Uterus (tissue), 2 donors: ENCODE data around the gene MACROH2A1.

Experiments used
- POLR2A ChIP-seq, 2 donors: fragments of 450-650 bp; IDR thresholded peaks; one replicate each; pipeline ENCODE4 v1.6.1; 2016; ENCODE audit warnings: antibody characterized with exemption in 2 of 2, mild to moderate bottlenecking in 1 of 2, moderate library complexity in 1 of 2
- TF ChIP-seq, protein P1 (sequence below), 4 experiments: fragments of 200-600 bp in 2 of 4; fragments of 450-650 bp in 2 of 4; sonication (generic) in 2 of 4; IDR thresholded peaks; one replicate each; pipeline ENCODE4 v1.5.1; 2016 to 2019; ENCODE audit warnings: antibody characterized with exemption in 4 of 4, mild to moderate bottlenecking in 2 of 4, moderate library complexity in 1 of 4

DNA sequence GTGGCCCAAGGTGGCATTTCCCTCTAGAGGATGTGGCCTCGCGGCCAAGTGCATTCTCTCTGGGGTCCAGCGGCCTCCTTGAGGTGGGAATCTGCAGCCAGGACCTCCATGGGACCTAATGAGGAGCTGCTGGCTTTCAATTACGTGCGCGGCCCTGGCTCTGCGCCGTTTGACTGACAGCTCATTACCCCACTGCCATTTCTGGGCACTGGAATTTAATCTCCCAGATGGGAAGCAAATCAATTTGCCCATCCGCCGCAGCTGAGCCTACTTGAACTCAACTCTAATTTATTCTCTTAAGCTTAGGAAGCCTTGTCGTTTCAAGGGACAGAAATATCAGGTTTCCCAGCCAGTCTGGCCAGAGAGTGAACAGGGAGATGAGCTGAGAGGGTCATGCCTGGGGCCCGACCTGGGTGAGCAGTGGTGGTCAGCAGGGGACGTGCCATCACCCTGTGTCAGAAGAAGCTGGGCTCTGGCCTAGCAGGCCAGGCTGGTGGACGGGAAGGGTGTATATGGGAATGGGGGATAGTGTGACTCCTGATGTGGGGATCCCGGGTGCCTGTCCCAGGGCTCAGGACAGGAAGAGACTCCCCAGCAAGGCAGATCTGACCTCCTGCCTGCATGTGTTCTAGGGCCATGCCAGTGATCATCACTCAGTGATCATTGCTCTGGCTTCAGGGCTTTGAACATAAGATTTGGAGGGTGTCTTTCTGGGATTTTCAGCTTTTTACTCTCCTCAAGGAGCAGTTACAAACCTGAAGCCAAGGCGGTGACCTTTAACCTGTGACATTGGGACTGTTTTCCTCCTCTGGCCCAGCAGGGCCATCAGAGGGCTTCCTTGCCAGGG lies 69.7 kb downstream of the MACROH2A1 start:
- TF ChIP-seq, protein P1, sequence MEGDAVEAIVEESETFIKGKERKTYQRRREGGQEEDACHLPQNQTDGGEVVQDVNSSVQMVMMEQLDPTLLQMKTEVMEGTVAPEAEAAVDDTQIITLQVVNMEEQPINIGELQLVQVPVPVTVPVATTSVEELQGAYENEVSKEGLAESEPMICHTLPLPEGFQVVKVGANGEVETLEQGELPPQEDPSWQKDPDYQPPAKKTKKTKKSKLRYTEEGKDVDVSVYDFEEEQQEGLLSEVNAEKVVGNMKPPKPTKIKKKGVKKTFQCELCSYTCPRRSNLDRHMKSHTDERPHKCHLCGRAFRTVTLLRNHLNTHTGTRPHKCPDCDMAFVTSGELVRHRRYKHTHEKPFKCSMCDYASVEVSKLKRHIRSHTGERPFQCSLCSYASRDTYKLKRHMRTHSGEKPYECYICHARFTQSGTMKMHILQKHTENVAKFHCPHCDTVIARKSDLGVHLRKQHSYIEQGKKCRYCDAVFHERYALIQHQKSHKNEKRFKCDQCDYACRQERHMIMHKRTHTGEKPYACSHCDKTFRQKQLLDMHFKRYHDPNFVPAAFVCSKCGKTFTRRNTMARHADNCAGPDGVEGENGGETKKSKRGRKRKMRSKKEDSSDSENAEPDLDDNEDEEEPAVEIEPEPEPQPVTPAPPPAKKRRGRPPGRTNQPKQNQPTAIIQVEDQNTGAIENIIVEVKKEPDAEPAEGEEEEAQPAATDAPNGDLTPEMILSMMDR (IDR thresholded peaks at IDR 0.05), result no peak
- no peak for TF ChIP-seq POLR2A (IDR thresholded peaks at IDR 0.05)
